Adrenal gland (tissue), 12 donors: Measurements from ENCODE around the gene BCL11A. TPM values are rescaled to one million over a fixed set of nuclear protein-coding genes. Genes with fewer than 3 reads are reported as not detected.

ENCODE experiments used
- DNase-seq, 7 donors: peaks; one replicate each; pipeline ENCODE4 v3.0.0-alpha.2; 2019 to 2020
- H3K27ac ChIP-seq, 5 donors: fragments of 200-600 bp; sonication (generic) in 4 of 5; 1 replicate in 3 of 5; 2 replicates in 2 of 5; pipeline versions ENCODE4 v1.5.1 to v1.8.0; 2016 to 2020; ENCODE audit warnings: mild to moderate bottlenecking in 1 of 5
- H3K27me3 ChIP-seq: fragments of 200-600 bp; 2 replicates; pipeline ENCODE4 v1.8.0; 2021
- H3K36me3 ChIP-seq, 2 donors: fragments of 200-600 bp; replicated peaks in 1 of 2; 1 replicate in 1 of 2; 2 replicates in 1 of 2; pipeline versions ENCODE4 v1.5.1 to v1.8.0; 2018 to 2022
- H3K4me1 ChIP-seq, 2 donors: fragments of 200-600 bp; replicated peaks in 1 of 2; 1 replicate in 1 of 2; 2 replicates in 1 of 2; pipeline versions ENCODE4 v1.5.1 to v1.8.0; 2018 to 2021
- H3K4me3 ChIP-seq, 4 donors: fragments of 200-600 bp; sonication (generic) in 3 of 4; one replicate each; pipeline ENCODE4 v1.5.1; 2016 to 2018
- H3K9me3 ChIP-seq, 3 donors: fragments of 200-600 bp; sonication (generic) in 1 of 3; replicated peaks in 1 of 3; 1 replicate in 2 of 3; 2 replicates in 1 of 3; pipeline versions ENCODE4 v1.5.1 to v1.8.0; 2016 to 2021
- CTCF ChIP-seq, 6 experiments: fragments of 450-650 bp in 4 of 6; fragments of 200-600 bp in 2 of 6; sonication (generic) in 1 of 6; IDR thresholded peaks; 1 replicate in 5 of 6; 2 replicates in 1 of 6; pipeline versions ENCODE4 v1.5.1 to v1.8.0; 2016 to 2021; ENCODE audit warnings: antibody characterized with exemption in 6 of 6, mild to moderate bottlenecking in 2 of 6, moderate library complexity in 1 of 6
- POLR2A ChIP-seq, 2 donors: fragments of 450-650 bp; IDR thresholded peaks; one replicate each; pipeline ENCODE4 v1.6.1; 2017; ENCODE audit warnings: antibody characterized with exemption in 2 of 2, mild to moderate bottlenecking in 2 of 2, moderate library complexity in 1 of 2
- WGBS, 4 donors: extraction: QIAGEN DNeasy Blood & Tissue Kit in 2 of 4; methylation state at CpG; one replicate each; pipeline versions ENCODE4 v1.1.5 to v1.1.7; 2013 to 2017; 5-methylcytosine and 5-hydroxymethylcytosine counted together
- intact Hi-C, 2 donors: fragments of 100-400 bp; cut with DNase I; formaldehyde crosslinking; loops; one replicate each; pipeline versions ENCODE4 v1.14.1 to v1.15.0; 2022 to 2023
- polyA plus RNA-seq, 3 donors: library from polyadenylated mRNA; stranded (reverse); fragments of 200-250 nt in 2 of 3; fragments of 350-450 nt in 1 of 3; fragmentation: Illumina TruSeq in 1 of 3; extraction: RNeasy Lipid Tissue Mini Kit (QIAGEN cat#74804) in 1 of 3; gene quantifications; one replicate each; pipeline ENCODE4 v1.2.3, GENCODE V29; 2013 to 2014
- total RNA-seq, 9 donors: library from RNA; depleted of rRNA in 4 of 9; stranded (reverse); fragments of >200 nt in 4 of 9; fragments of 120-200 nt in 1 of 9; fragmentation: NEBNext Ultra II Directional in 1 of 9; extraction: Animal tissue kit (Norgen Biotek cat#: 25700) in 1 of 9; gene quantifications; one replicate each; pipeline versions ENCODE4 v1.1.0 to v1.2.4, GENCODE V29; 2013 to 2023
- donor health status: healthy with polysubstance abuse.
- donor health status: Bipolar disorder and iron deficiency.
- donor health status: DM: yes; HTN: yes; CAD: no.
- donor health status: DM: no; HTN: no; CAD: no.
- donor health status: DM: no; HTN: no; CAD: no.
- donor health status: DM: yes; HTN: yes; CAD: no.

Gene BCL11A
- total and polyA plus RNA-seq, 12 donors, result 2.9 to 16.7 (median 5.3) TPM

GRCh38 chr2:60440079-60440766 is 113.2 kb downstream of the BCL11A start:
- H3K36me3 ChIP-seq, result no peaks in the 10 kb centered on the region
- H3K4me1 ChIP-seq, result no peaks in the 10 kb centered on the region
- no peaks in the 10 kb centered on the region for H3K27me3 ChIP-seq
- no peak overlapping the region for H3K27ac ChIP-seq
- intact Hi-C loops, result no loop called here
- no peak for TF ChIP-seq POLR2A (IDR thresholded peaks at IDR 0.05)
- TF ChIP-seq CTCF (IDR thresholded peaks at IDR 0.05), result no peak
- H3K4me3 ChIP-seq, result no peak overlapping the region
- DNase-seq, result no peak
- whole genome bisulfite sequencing, 4 donors, result 86 to 98% (median 95%) methylated on average over 3 of the region's 3 CpGs
- no peaks in the 10 kb centered on the region for H3K9me3 ChIP-seq

GRCh38 chr2:60439219-60439974 is 114.1 kb downstream of the BCL11A start:
- Histone ChIP-seq H3K27ac (peak overlapping the region in 1 of 5 donors; percentile 27), H3K9me3 (no peaks in the 10 kb centered on the region), H3K4me1 (no peaks in the 10 kb centered on the region), H3K4me3 (no peak overlapping the region), H3K27me3 (no peaks in the 10 kb centered on the region), H3K36me3 (no peaks in the 10 kb centered on the region)
- TF ChIP-seq CTCF (IDR thresholded peaks at IDR 0.05) (peak in 4 of 6 experiments; percentile 33 to 40 (median 38)), POLR2A (IDR thresholded peaks at IDR 0.05) (no peak)
- intact Hi-C loops, result no loop called here
- DNase-seq, result peak in 6 of 7 donors; percentile 24 to 51 (median 29)
- WGBS, 4 donors, result 73 to 83% (median 77%) methylated on average over 17 to 20 of the region's 20 CpGs

GRCh38 chr2:60438653-60439052 is 114.8 kb downstream of the BCL11A start:
- intact Hi-C loops, result no loop called here
- no peak for DNase-seq
- H3K4me1 ChIP-seq, result no peaks in the 10 kb centered on the region
- 83 to 91% (median 89%) methylated on average over 6 of the region's 6 CpGs for WGBS, 4 donors
- no peak overlapping the region for H3K4me3 ChIP-seq
- TF ChIP-seq CTCF (IDR thresholded peaks at IDR 0.05), result no peak
- no peak for TF ChIP-seq POLR2A (IDR thresholded peaks at IDR 0.05)
- no peaks in the 10 kb centered on the region for H3K9me3 ChIP-seq
- H3K27ac ChIP-seq, result no peak overlapping the region
- no peaks in the 10 kb centered on the region for H3K36me3 ChIP-seq
- H3K27me3 ChIP-seq, result no peaks in the 10 kb centered on the region

- Histone ChIP-seq H3K4me3 (no peak overlapping the region), H3K9me3 (no peaks in the 10 kb centered on the region), H3K4me1 (no peaks in the 10 kb centered on the region), H3K27ac (no peak overlapping the region), H3K36me3 (no peaks in the 10 kb centered on the region), H3K27me3 (no peaks in the 10 kb centered on the region)
- TF ChIP-seq POLR2A (IDR thresholded peaks at IDR 0.05) (no peak), CTCF (IDR thresholded peaks at IDR 0.05) (no peak)
- WGBS, 4 donors, result 81 to 94% (median 88%) methylated on average over 4 of the region's 4 CpGs
- no peak for DNase-seq
- intact Hi-C loops, result no loop called here
Measured at GRCh38 chr2:60438131-60438530, 115.3 kb downstream of the BCL11A start.
